Measurements from ENCODE around the gene TNFAIP8.

GRCh38 chr5:119363936-119364335, 8.1 kb downstream of the TNFAIP8 start:
- TF ChIP-seq CTCF (IDR thresholded peaks at IDR 0.05), result no peak
- no peak for TF ChIP-seq POLR2A (IDR thresholded peaks at IDR 0.05)
- TF ChIP-seq POLR2AphosphoS5 (IDR thresholded peaks at IDR 0.05; ENCODE audit: insufficient read depth in 1 of 2, low read depth in 1 of 2), result no peak

All from vagina (tissue), 2 donors.